OCI-M1 (cell line): ENCODE results near the gene PPP2R3A.

Experiments
- DNase-seq: peaks from one replicate; lab custom pipeline; 2025; lab: John Stamatoyannopoulos, UW

PPP2R3A gene

DNA sequence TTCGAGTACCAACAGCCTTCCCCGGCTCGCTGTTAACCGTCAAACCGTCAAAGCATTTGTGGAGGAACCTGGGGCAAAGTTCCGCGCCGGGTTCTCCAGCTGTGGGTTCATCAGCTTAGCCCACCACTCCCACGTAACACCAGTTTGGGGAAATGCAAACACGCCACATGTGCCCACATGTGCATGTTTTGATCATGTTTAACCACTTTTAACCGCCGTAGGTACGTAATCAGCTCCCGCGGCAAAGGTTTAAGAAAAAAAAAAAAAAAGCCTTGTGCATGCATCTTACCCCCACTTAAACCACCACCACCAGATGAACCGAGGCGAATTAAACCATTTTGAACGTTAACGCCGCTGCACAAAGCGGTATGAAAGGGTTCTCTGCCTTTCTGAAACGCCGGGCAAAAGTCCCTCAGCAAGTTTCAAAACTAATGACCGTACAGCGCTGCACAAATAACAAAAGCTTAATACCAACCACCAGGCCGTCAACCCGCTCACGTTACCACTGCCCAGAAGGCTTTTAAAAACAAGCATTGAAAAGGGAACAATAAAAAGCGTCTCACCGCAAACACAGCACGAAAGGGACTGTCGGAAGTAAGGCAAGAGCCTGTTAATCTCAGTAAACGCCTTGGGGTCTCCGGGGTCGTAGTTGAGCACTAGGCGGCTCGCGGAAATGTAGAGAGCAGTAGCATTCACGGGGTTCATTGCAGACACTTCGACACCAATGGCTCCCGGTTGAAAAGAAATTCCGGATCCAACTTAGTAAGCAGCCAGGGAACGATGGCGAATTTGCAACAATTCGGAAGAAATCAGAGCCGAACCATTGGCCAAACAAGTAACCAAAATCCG is 229.1 kb downstream of the PPP2R3A start:
- peak; percentile 67 for DNase-seq

DNA sequence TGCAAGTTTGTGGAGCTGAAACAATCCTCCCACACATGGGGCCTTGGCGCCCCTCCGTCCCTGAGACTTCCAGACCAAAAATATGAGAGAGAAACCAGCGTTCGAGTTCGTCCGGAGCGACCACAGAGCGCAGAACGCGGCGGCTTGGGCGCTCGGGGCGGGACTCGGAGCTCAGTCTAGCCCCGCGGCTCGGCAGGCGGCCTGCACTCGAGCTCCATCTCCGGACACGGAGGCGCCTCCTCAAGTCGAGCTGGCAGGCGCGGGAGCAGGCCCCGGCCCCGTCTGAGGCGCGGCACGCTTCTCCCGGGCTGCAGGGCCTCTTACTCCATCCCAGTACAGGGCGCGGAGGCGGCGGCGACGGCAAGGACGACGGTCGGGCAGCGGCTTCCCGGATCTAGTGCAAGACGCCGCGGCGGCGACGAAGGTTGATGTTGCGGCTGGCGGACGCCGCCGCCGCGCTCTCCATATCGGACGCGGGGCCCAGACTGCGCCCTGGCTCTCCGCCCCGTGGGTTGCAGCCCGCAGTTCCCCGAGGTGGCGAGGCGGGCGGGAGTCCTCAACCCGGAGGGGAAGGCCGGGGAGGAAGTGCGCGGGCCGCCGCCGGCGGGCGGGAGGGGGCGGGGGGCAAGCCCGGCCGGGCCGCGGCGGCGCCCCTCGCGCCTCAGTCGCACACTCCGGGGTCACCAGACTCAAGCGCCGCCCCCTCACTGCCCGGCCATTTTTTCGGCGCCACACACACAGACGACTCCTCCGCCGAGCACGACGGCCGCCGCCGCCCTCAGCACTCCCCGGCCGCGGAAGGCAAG is 229.9 kb downstream of the PPP2R3A start:
- DNase-seq, result peak; percentile 91

DNA sequence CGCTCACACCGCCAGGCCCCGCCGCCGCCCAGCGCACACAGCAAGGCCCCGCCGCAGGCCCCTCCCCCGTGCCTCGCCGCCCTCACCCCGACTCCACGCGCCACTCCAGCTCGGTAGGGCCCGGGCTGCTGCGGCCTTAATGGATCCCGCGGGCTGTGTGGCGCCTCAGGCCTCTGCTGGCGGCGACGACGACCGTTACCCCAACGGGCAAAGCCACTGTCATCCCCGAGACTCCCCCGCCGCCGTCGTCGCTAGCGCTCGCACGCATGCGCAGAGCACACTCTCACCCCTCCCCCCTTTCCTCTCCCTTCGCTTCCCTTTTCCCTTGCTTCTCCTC is 230.5 kb downstream of the PPP2R3A start, which contains the start of gene MSL2:
Gene MSL2, minus strand, starts transcription at position 272 of the 337 bp plus-strand sequence. CDS start 1,222 bp downstream, outside the sequence.
- DNase-seq, result no peak

DNA sequence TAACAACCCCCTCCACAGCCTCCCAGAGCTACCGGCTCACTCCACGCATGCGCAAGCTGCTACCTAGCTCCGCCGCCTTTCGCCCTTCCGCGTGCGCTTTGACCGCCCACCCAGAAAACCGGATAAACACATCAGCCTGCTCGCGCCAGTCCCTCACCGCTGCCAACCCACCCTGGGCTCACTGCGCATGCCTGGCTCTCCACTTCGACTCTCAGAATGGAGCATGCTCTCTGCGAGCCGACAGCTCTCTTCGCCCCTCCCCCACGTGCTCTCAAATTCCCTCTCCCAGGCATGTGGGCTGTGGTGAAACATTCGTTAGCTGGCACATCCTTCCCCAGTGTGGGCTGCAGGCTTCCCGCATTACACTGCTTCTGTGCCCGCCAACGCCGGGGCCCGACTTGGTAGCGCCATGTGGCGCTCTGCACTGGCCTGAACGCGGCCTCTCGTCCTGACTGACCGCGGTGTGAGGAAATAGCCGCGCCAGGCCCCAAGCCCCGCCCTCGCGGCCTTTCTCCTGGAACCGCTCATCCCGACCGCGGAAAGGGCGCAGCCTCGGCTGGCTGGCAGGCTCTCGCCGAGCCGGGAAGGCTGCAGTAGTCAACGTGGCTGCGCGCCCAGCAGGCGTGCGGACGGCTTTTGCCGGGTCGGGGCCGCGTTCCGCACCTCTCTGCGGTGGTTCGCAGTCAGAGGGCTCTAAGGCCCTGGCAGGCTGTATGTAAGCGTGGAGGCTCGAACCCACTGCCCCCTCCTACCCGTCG is 231.1 kb downstream of the PPP2R3A start:
- DNase-seq, result peak; percentile 99

DNA sequence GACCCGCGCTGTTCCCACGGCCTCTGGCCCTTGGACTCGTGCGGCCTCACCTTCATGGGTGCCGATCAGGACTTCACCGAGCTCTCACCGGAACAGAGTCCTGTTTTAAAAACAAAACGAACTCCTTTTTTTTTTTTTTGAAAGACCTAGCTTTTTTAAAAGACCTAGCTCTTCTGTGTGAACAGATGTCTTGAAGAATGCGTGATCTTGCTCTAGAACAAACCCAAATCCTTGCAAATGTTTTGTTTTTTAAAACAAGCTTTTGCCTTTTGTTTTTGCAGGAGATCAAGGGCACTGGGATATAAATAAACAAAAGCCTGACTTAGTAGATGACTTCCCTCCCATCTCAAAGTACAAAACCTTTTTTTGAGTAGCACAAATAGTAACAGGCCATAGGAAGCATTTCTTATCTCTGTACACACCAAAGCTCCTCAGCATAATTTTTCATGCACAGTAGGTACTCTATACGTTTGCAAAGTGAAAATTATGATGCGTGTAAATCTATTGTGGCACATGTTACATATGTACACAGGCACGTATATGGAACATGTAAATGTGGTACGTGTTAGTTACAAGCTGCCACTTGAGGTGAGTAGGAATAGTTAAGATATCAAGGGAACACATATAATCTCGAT is 231.7 kb downstream of the PPP2R3A start:
- peak; percentile 73 for DNase-seq
